ENCODE measurements around the gene CC2D1A. TPM values are rescaled to one million over a fixed set of nuclear protein-coding genes. Genes with fewer than 3 reads are reported as not detected.

Gene CC2D1A
- total RNA-seq, 6 experiments from 2014 or later: 22.9 to 28.3 (median 25.5) TPM

DNA sequence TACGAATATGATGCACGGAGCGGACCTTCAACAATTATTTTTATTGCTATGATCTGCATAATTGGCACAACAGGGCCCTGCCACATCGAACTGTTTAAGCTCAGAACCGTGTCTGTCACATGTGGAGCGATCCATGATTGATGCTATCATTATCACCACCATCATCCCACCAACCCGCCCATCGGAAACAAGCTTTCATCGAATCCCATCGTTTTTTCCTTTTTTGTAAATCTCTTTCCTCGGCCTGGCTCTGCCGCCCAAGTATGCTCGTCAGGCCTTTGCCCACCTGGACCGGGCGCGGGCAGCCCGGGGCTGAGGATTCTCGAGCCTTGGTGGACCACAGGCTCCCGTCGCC is 45.8 kb downstream of the CC2D1A start:
- Mint-ChIP-seq H3K9me3 (no peaks in the 10 kb centered on the region), H3K36me3 (ENCODE audit: low read depth) (no peaks in the 10 kb centered on the region), H3K4me1 (ENCODE audit: low read depth) (peaks cover 16% of the 10 kb centered on the region), H3K4me3 (peak overlapping the region; percentile 93), H3K27me3 (ENCODE audit: insufficient read depth) (no peaks in the 10 kb centered on the region), H3K27ac (peak overlapping the region; percentile 79)
- TF ChIP-seq, protein P1, sequence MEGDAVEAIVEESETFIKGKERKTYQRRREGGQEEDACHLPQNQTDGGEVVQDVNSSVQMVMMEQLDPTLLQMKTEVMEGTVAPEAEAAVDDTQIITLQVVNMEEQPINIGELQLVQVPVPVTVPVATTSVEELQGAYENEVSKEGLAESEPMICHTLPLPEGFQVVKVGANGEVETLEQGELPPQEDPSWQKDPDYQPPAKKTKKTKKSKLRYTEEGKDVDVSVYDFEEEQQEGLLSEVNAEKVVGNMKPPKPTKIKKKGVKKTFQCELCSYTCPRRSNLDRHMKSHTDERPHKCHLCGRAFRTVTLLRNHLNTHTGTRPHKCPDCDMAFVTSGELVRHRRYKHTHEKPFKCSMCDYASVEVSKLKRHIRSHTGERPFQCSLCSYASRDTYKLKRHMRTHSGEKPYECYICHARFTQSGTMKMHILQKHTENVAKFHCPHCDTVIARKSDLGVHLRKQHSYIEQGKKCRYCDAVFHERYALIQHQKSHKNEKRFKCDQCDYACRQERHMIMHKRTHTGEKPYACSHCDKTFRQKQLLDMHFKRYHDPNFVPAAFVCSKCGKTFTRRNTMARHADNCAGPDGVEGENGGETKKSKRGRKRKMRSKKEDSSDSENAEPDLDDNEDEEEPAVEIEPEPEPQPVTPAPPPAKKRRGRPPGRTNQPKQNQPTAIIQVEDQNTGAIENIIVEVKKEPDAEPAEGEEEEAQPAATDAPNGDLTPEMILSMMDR (IDR thresholded peaks at IDR 0.05): no peak
- DNase-seq: no peak

- Mint-ChIP-seq H3K36me3 (ENCODE audit: low read depth) (no peaks in the 10 kb centered on the region), H3K4me3 (peak within 1 kb of the TSS; percentile 93), H3K27ac (peak within 1 kb of the TSS; percentile 79), H3K4me1 (ENCODE audit: low read depth) (peaks cover 16% of the 10 kb centered on the region), H3K27me3 (ENCODE audit: insufficient read depth) (no peaks in the 10 kb centered on the region), H3K9me3 (no peaks in the 10 kb centered on the region)
- TF ChIP-seq, protein P1 (IDR thresholded peaks at IDR 0.05): peak; percentile 31
- DNase-seq: peak; percentile 100
These were observed 46.3 kb downstream of the CC2D1A start, which contains the start of gene DCAF15 for GRCh38 chr19:13952154-13952930. Gene DCAF15, plus strand, starts transcription at chr19:13952509. Its CDS starts 4 bp downstream, at chr19:13952513.

GRCh38 chr19:13952931-13953531 is 47.0 kb downstream of the CC2D1A start:
- Mint-ChIP-seq H3K9me3 (no peaks in the 10 kb centered on the region), H3K27me3 (ENCODE audit: insufficient read depth) (no peaks in the 10 kb centered on the region), H3K27ac (peak overlapping the region; percentile 72), H3K4me1 (ENCODE audit: low read depth) (peaks cover 16% of the 10 kb centered on the region), H3K36me3 (ENCODE audit: low read depth) (peaks cover 1% of the 10 kb centered on the region; the same call in 1 of the 2 replicates), H3K4me3 (peak overlapping the region; percentile 93)
- TF ChIP-seq, protein P1 (IDR thresholded peaks at IDR 0.05): peak; percentile 9; the same call in 1 of the 2 replicates
- peak; percentile 58 for DNase-seq

- Mint-ChIP-seq H3K4me1 (ENCODE audit: low read depth) (peaks cover 16% of the 10 kb centered on the region), H3K9me3 (no peaks in the 10 kb centered on the region), H3K27me3 (ENCODE audit: insufficient read depth) (no peaks in the 10 kb centered on the region; the same call in 1 of the 2 replicates), H3K36me3 (ENCODE audit: low read depth) (peaks cover 5% of the 10 kb centered on the region; the same call in 1 of the 2 replicates), H3K4me3 (peak overlapping the region; percentile 93; the same call in 1 of the 2 replicates), H3K27ac (no peak overlapping the region)
- no peak for DNase-seq
- TF ChIP-seq, protein P1 (IDR thresholded peaks at IDR 0.05): no peak
These were observed 48.2 kb downstream of the CC2D1A start for GRCh38 chr19:13954185-13954584.

DNA sequence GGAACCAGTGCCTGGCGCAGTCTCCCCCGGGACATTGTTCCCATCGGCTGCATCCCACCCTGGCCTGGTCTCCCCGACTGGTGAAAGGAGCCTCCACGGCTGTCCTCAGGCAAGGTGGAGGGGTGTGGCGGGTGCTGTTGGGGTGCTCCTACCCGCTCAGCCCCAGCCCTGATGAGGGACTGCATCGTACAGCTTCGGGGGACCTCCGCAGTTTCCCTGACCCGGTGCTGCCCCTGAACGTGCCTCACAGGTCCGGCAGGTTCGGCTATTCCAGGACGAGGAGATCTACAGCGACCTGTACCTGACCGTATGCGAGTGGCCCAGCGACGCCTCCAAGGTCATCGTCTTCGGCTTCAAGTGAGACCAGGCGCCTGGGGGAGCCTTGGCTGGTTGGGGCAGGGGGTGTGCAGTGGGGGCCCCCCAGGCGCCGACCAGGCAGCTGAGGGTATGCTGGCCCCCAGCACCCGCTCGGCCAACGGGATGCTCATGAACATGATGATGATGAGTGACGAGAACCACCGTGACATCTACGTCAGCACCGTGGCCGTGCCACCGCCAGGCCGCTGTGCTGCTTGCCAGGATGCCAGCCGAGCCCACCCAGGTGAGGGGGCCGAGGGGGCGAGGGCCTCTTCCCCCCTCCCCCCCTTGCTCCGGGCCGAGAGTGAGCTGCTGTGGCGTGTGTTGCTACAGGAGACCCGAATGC is 49.8 kb downstream of the CC2D1A start:
- H3K27me3 Mint-ChIP-seq (ENCODE audit: insufficient read depth): no peaks in the 10 kb centered on the region; the same call in 1 of the 2 replicates
- peaks cover 16% of the 10 kb centered on the region for H3K4me1 Mint-ChIP-seq (ENCODE audit: low read depth)
- DNase-seq: no peak
- TF ChIP-seq, protein P1 (IDR thresholded peaks at IDR 0.05): no peak
- H3K27ac Mint-ChIP-seq: no peak overlapping the region
- no peaks in the 10 kb centered on the region for H3K9me3 Mint-ChIP-seq
- H3K36me3 Mint-ChIP-seq (ENCODE audit: low read depth): peaks cover 5% of the 10 kb centered on the region; the same call in 1 of the 2 replicates
- H3K4me3 Mint-ChIP-seq: no peak overlapping the region
